Fibroblast of lung (primary cell): ENCODE results near the gene RBM4B. TPM values are rescaled to one million over a fixed set of nuclear protein-coding genes. Genes with fewer than 3 reads are reported as not detected.

Source experiments
- DNase-seq, 2 donors: peaks; one replicate each; pipeline versions ENCODE4 v3.0.0 to v3.0.0-alpha.2; 2010; ENCODE audit warnings: low read depth in 2 of 2
- H2AFZ ChIP-seq: 2 replicates; pipeline ENCODE4 v1.5.1; 2012; ENCODE audit warnings: low read length, control low read depth, inconsistent platforms
- H3K27ac ChIP-seq: 2 replicates; pipeline ENCODE4 v1.5.1; 2011; ENCODE audit warnings: low read length, control low read depth; ENCODE audit not compliant: insufficient read depth
- H3K27me3 ChIP-seq: 2 replicates; pipeline ENCODE4 v1.5.1; 2011; ENCODE audit warnings: mild to moderate bottlenecking, low read length; ENCODE audit not compliant: control insufficient read depth, insufficient read depth
- H3K36me3 ChIP-seq: 2 replicates; pipeline ENCODE4 v1.5.1; 2011; ENCODE audit warnings: low read length; ENCODE audit not compliant: control insufficient read depth, insufficient read depth
- H3K4me1 ChIP-seq: 2 replicates; pipeline ENCODE4 v1.5.1; 2011; ENCODE audit warnings: low read length; ENCODE audit not compliant: control insufficient read depth, insufficient read depth; ENCODE audit errors: extremely low read depth
- H3K4me2 ChIP-seq: 2 replicates; pipeline ENCODE4 v1.5.1; 2011; ENCODE audit warnings: low read length, control low read depth; ENCODE audit not compliant: insufficient read depth; ENCODE audit errors: extremely low read depth
- H3K4me3 ChIP-seq, 4 experiments: fragments of 200-600 bp in 1 of 4; sonication (generic) in 1 of 4; replicated peaks in 1 of 4; 2 replicates each; pipeline ENCODE4 v1.5.1; 2011 to 2016; ENCODE audit warnings: low read length in 4 of 4, low read depth in 3 of 4, mild to moderate bottlenecking in 3 of 4, control low read depth in 2 of 4, inconsistent platforms in 1 of 4, mixed read lengths in 1 of 4; ENCODE audit not compliant: insufficient read depth in 1 of 4; ENCODE audit errors: control extremely low read depth in 1 of 4
- H3K79me2 ChIP-seq: 2 replicates; pipeline ENCODE4 v1.5.1; 2012; ENCODE audit warnings: mild to moderate bottlenecking, low read length, inconsistent platforms; ENCODE audit not compliant: control insufficient read depth, insufficient read depth
- H3K9ac ChIP-seq: 2 replicates; pipeline ENCODE4 v1.5.1; 2011; ENCODE audit warnings: mild to moderate bottlenecking, low read length, control low read depth; ENCODE audit not compliant: insufficient read depth
- H3K9me3 ChIP-seq: 2 replicates; pipeline ENCODE4 v1.5.1; 2012; ENCODE audit warnings: low read depth, low read length; ENCODE audit not compliant: control insufficient read depth, insufficient read depth
- H4K20me1 ChIP-seq: 2 replicates; pipeline ENCODE4 v1.5.1; 2011; ENCODE audit warnings: low read length; ENCODE audit not compliant: control insufficient read depth, insufficient read depth; ENCODE audit errors: extremely low read depth
- EZH2 ChIP-seq: IDR thresholded peaks from 2 replicates; pipeline ENCODE4 v1.5.1; 2012; ENCODE audit warnings: low read length, control low read depth, mild to moderate bottlenecking; ENCODE audit errors: missing control alignments
- polyA plus RNA-seq, 2 donors: library from polyadenylated mRNA; depleted of rRNA in 1 of 2; stranded (reverse) in 1 of 2; unstranded in 1 of 2; fragments of >200 nt; gene quantifications; 2 replicates each; pipeline ENCODE4 v1.2.1, GENCODE V29; 2011 to 2012; ENCODE audit warnings: missing spikeins in 1 of 2
- total RNA-seq: library from RNA; depleted of rRNA; stranded (reverse); fragments of >200 nt; gene quantifications from 2 replicates; pipeline ENCODE4 v1.2.1, GENCODE V29; 2014
- TF ChIP-seq, protein P1 (sequence below), 2 donors: IDR thresholded peaks in 1 of 2; conservative IDR thresholded peaks in 1 of 2; 1 replicate in 1 of 2; 2 replicates in 1 of 2; pipeline ENCODE4 v1.5.1; 2011 to 2012; ENCODE audit warnings: low read length in 2 of 2, control low read depth in 1 of 2, inconsistent platforms in 1 of 2, low read depth in 1 of 2, mild to moderate bottlenecking in 1 of 2

RBM4B gene
- total and polyA plus RNA-seq, 2 donors (not counting 1 experiment from before 2014, with no cell fraction given), result 24.6 to 28.4 TPM

GRCh38 chr11:66649903-66650302 is 27.8 kb downstream of the RBM4B start:
- TF ChIP-seq, protein P1, sequence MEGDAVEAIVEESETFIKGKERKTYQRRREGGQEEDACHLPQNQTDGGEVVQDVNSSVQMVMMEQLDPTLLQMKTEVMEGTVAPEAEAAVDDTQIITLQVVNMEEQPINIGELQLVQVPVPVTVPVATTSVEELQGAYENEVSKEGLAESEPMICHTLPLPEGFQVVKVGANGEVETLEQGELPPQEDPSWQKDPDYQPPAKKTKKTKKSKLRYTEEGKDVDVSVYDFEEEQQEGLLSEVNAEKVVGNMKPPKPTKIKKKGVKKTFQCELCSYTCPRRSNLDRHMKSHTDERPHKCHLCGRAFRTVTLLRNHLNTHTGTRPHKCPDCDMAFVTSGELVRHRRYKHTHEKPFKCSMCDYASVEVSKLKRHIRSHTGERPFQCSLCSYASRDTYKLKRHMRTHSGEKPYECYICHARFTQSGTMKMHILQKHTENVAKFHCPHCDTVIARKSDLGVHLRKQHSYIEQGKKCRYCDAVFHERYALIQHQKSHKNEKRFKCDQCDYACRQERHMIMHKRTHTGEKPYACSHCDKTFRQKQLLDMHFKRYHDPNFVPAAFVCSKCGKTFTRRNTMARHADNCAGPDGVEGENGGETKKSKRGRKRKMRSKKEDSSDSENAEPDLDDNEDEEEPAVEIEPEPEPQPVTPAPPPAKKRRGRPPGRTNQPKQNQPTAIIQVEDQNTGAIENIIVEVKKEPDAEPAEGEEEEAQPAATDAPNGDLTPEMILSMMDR (conservative IDR thresholded peaks at IDR 0.05 in 1 of 2, IDR thresholded peaks at IDR 0.05 in 1 of 2; ENCODE audit: low read depth in 1 of 2, low read length in 2 of 2), result no peak
- no peak for TF ChIP-seq EZH2
- Histone ChIP-seq H3K9me3 (no peaks in the 10 kb centered on the region), H3K79me2 (peaks cover 58% of the 10 kb centered on the region), H3K4me2 (no peak overlapping the region), H3K4me1 (no peaks in the 10 kb centered on the region), H3K27ac (no peak overlapping the region), H3K27me3 (no peaks in the 10 kb centered on the region), H3K9ac (no peak overlapping the region), H3K4me3 (no peak overlapping the region), H2AFZ (no peak overlapping the region), H4K20me1 (no peaks in the 10 kb centered on the region), H3K36me3 (peaks cover 19% of the 10 kb centered on the region)
- no peak for DNase-seq

DNA sequence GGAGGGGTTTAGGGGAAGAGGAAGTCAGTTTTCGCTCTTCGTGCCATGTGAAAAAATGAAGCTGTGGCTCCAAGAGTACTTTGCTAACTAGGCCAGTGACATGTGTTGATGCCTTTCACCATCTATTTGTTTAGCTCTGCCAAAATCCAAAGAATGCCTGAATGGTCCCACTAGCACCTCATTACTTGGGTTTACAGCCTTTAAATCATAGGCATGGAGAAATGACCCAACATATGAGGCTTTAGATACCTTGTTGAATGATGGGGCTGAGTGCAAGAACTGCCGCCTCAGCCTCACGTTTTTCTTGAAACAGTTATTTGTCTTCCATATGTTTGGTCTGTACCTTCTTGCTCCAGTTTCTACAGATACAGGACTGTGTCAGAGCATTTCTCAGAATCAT is 30.9 kb downstream of the RBM4B start:
- DNase-seq, result no peak
- Histone ChIP-seq H3K9me3 (no peaks in the 10 kb centered on the region), H3K4me2 (no peak overlapping the region), H3K9ac (no peak overlapping the region), H2AFZ (no peak overlapping the region), H3K79me2 (peaks cover 82% of the 10 kb centered on the region), H4K20me1 (peaks cover 2% of the 10 kb centered on the region), H3K4me1 (no peaks in the 10 kb centered on the region), H3K4me3 (no peak overlapping the region), H3K27me3 (no peaks in the 10 kb centered on the region), H3K27ac (no peak overlapping the region), H3K36me3 (peaks cover 30% of the 10 kb centered on the region)
- TF ChIP-seq, protein P1 (conservative IDR thresholded peaks at IDR 0.05 in 1 of 2, IDR thresholded peaks at IDR 0.05 in 1 of 2; ENCODE audit: low read depth in 1 of 2, low read length in 2 of 2), result no peak
- no peak for TF ChIP-seq EZH2

DNA sequence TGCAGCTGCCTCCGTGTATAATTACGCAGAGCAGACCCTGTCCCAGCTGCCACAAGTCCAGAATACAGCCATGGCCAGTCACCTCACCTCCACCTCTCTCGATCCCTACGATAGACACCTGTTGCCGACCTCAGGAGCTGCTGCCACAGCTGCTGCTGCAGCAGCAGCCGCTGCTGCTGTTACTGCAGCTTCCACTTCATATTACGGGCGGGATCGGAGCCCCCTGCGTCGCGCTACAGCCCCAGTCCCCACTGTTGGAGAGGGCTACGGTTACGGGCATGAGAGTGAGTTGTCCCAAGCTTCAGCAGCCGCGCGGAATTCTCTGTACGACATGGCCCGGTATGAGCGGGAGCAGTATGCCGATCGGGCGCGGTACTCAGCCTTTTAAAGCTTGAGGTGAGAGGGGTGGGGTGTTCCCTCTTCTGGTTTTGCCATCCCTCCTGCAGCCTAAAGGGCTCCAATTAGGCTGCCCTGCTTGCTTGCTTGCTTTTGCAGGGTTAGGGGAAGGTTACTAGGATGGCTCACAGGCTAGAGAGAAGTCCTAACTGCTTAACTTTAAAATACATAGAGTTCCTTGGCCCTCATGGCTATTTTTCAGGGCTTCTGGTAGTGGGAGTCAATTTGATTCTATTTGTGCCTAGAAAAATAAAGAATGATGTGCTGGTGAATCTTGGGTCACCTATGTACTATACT is 33.8 kb downstream of the RBM4B start:
- H4K20me1 ChIP-seq, result peaks cover 2% of the 10 kb centered on the region
- TF ChIP-seq, protein P1 (conservative IDR thresholded peaks at IDR 0.05 in 1 of 2, IDR thresholded peaks at IDR 0.05 in 1 of 2; ENCODE audit: low read depth in 1 of 2, low read length in 2 of 2), result no peak
- TF ChIP-seq EZH2, result no peak
- no peak overlapping the region for H3K4me2 ChIP-seq

More for the DNA sequence above, 33.8 kb downstream of the RBM4B start:
- H3K27me3 ChIP-seq, result no peaks in the 10 kb centered on the region
- no peak overlapping the region for H3K9ac ChIP-seq
- DNase-seq, result no peak
- H3K9me3 ChIP-seq, result no peaks in the 10 kb centered on the region
- no peak overlapping the region for H3K27ac ChIP-seq
- peaks cover 94% of the 10 kb centered on the region for H3K79me2 ChIP-seq
- H3K4me1 ChIP-seq, result peaks cover 5% of the 10 kb centered on the region
- H3K36me3 ChIP-seq, result peaks cover 28% of the 10 kb centered on the region
- H3K4me3 ChIP-seq, result no peak overlapping the region
- no peak overlapping the region for H2AFZ ChIP-seq
